NCI-H82 (cell line): ENCODE data around the gene CBL.

Experiments used
- DNase-seq: peaks from one replicate; lab custom pipeline; 2025; lab: John Stamatoyannopoulos, UW

CBL gene

GRCh38 chr11:119273721-119274120, 67.6 kb downstream of the CBL start:
- no peak for DNase-seq

DNA sequence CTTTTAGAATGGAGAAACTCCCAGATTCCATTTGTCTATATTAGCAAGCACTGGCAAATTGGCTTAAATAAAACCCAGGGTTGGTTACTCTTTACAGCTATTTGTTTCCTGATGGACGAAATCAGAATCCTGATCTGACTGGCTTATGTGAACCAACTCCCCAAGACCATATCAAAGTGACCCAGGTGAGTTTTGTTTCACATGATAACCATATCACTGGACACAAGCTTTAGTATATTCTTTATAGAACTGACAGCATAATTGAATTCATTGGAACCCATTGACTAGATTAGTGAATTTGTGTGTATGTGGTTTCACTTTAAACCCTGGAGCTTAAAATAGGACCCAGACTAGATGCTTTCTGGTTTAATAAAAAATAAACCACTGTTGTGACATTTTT, 71.5 kb downstream of the CBL start:
- DNase-seq = no peak

- DNase-seq = no peak
Observed at GRCh38 chr11:119282495-119282894, 76.4 kb downstream of the CBL start.

- DNase-seq = peak; percentile 47
Observed at GRCh38 chr11:119284344-119285157, 78.4 kb downstream of the CBL start.

- no peak for DNase-seq
Observed at GRCh38 chr11:119285431-119285830, 79.3 kb downstream of the CBL start.

GRCh38 chr11:119288219-119288618, 82.1 kb downstream of the CBL start:
- DNase-seq = no peak

DNA sequence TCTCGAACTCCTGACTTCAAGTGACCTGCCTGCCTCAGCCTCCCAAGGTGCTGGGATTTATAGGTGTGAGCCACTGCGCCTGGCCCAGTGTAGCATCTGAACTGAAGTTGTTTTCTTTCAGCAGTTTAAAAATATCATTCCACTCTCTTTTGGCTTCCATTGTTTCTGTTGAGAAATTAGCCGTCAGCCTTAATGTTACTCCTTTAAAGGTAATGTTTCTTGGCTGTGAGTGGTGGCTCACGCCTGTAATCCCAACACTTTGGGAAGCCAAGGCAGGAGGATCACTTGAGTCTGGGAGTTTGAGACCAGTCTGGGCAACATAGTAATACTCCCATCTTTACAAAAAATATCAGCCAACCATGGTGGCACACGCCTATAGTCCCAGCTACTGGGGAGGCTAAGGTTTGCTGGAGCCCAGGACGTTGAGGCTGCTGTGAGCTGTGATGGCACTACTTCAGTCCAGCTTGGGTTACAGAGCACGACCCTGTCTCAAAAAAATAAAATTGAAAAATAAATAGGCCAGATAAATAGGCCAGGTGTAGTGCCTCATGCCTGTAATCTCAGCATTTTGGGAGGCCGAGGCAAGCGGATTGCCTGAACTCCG, 84.9 kb downstream of the CBL start:
- no peak for DNase-seq

- no peak for DNase-seq
Observed at GRCh38 chr11:119293461-119293860, 87.3 kb downstream of the CBL start.

GRCh38 chr11:119295178-119295577, 89.0 kb downstream of the CBL start:
- DNase-seq = no peak

DNA sequence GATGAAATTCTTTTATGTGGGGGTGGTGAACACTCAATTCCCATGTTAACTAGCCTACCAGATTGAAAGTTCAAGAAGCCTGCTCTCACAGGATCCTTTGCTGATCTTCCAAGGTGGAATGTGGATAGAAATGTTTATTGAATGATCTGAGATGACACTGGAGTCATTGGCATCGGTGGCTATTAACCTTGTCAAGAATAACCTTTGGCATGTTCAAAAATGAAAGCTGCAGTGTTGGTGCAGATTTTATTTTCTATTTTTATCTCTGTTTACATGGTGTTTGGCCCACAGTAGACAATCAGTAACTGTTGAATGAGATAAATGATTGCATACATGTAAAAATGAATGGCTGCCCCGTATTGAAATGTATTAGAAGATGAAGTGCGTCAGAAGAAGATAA, 91.8 kb downstream of the CBL start:
- DNase-seq = no peak

DNA sequence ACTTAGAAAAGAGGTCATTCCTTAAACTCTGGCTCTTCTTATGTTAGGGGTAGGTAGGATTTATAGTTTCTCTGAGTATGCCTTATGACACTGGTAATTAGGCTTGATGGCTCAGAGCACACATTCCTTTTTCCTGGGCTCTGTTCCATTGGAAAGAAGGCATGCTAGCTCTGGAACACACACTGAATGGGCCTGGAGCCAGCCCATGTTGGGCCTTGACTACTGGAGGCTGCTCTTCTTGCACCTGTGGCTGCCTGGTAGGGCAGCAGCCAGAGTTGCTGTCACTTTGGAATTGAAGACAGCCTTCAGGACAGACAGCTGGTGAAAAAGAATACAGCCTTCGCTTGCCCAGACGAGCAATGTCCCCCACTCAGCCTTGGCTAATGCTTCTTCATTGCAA, 92.6 kb downstream of the CBL start:
- DNase-seq = no peak

DNA sequence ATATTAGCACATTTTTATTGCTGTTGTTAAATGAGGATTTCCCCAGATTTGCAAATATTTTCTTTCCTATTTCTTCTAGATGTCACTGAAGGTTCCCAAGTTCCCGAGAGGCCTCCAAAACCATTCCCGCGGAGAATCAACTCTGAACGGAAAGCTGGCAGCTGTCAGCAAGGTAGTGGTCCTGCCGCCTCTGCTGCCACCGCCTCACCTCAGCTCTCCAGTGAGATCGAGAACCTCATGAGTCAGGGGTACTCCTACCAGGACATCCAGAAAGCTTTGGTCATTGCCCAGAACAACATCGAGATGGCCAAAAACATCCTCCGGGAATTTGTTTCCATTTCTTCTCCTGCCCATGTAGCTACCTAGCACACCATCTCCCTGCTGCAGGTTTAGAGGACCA, 93.3 kb downstream of the CBL start:
- DNase-seq = no peak

DNA sequence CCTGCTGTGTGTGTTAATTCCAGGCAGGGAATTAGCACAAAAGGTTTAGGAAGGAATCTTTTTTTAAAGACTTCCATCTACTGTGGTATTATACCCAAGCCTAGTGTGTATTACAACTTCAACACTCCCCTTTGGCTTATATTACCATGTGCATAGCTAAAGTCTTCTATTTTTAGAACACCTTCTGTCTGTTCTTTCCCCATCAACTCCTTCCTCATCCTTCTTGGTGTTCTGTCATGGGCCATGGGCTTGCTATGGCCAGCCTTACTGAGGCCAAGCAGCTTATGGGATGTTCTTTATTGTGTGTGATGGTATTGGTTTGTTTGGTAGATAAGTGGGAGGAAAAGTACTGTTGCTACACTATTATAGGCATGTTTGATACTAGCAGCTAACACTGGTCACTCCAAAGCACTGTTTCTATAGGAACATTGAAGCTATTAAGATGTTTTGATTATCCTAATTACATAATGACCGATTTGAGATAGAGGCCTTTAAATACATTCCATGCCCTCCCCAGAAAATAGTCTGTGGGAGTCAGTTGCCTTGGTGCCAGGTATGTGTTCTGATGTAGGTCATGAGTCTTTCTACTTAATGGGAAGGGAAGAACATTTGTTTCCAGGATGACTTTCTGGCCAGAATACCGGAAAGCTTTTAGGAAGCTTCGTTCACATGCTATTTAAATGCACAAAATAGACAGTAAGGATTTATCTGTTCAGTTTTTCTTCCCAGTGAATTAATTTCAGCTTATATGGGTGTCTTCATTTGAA, 94.2 kb downstream of the CBL start:
- DNase-seq = peak; percentile 54

DNA sequence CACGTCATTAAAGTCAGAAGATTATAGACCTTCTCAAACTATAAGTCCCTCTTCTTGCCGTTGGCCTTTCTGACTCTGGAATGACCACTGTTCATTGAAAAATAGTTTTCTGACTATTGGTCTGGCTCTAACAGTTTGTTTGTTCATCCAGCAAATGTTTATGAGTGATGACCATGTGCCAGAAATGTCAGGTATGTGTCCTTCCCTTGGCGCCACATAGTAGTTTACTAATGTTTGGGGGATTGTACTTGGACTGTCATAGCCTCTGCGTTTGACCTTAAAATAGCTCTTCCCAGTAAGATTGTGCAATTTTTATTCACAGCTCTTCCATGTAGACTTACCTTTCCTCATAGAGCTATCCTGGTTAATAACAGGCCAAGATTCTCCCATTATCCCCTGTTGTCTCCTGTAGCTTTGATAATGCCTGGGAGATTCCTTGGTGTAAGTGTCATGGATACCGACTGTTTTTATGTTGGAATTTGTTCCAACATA, 97.1 kb downstream of the CBL start:
- DNase-seq = no peak

DNA sequence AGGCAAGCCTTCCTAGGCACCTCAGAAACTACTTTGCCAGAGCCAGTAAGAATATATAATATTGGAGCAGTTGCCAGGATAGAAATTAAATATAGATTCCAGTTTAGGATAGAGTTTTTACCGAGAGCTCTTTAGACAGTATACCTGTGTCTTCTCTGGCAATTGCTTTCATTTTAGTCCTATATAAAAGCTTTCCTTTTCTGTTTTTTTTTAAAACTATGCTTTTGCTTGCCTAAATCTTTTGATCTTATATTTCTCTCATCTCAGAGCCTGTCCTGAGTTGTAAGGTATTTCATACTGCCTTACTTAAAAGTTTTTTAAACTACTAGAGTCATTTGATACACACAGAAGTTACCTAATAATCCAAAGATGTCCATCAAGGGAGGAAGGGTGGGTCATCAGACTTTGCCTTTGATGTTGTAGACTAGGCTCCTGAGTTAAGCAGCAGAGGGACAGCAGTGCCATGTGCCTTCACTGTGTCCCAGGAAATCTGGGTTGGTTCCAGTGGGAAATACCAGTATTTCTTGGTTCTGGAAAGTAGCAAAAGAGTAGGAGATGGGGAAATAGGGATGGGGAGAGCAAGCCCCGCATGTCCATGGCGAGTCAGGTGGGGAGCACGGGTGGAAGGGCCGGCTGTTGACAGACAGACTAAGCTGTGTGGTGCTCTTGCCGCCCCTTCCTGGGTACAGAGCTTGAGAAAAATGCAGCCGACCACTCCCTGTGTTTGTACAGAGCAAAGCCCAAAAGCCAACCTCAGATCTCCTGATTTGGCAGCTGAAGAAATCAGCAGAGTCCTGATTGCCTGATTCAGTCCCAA, 99.6 kb downstream of the CBL start:
- no peak for DNase-seq

DNA sequence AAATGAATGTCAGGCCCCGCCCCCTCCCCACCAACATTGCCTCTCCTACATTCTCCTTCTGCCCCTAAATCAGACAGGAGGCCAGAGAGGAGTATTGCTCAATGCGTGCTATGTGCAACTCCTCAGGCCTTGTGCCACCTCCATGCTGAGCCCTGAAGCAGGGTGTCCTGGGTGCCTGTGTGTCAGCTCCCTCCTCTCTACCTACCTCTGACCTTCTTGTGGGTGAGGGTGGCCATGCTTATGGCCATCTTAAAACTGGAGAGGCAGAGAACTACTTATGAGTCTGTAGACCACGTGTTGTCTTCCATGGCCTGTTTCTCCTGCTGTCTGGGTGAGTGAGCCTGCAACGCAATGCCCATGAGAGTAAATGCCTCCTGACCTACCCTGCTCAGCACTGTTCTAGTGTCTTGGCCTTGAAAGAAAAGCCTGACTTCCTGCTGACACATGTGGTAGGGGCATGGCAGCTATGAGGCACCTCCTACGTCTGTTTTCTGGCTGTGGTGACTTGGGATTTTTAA, 100.3 kb downstream of the CBL start:
- DNase-seq = no peak

DNA sequence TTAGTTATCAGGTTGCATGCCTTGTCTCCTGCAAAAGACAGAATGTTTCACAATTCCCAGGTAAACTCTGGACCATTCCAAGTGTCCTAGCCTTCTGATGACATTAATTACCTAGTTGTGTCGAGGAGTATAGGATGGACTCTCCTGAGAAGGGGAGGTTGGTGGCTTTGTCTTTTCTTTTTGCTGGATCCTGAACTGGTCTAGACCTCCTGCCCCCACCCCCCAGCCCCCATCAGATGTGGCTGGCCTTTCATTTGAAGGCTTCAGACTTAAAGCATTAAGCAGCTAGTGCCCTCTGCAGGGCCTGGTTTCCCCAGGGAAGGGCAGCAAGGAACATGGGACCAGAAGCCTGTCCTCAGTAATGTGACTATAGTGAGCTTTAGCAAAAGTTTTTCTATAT, 101.1 kb downstream of the CBL start:
- DNase-seq = peak; percentile 40

- no peak for DNase-seq
Observed at GRCh38 chr11:119307974-119308373, 101.8 kb downstream of the CBL start.

DNA sequence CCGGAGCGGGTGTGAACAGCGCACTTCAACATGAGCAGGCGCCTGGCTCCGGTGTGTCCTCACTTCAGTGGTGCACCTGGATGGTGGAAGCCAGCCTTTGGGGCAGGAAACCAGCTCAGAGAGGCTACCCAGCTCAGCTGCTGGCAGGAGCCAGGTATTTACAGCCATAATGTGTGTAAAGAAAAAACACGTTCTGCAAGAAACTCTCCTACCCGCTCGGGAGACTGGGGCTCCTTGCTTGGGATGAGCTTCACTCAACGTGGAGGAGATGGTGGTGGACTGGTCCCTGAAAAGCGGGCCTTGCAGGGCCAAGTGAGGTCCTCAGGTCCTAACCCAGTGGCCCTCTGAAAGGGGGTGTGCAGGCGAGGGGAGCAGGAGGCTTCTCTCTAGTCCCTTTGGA, 103.3 kb downstream of the CBL start:
- DNase-seq = no peak

DNA sequence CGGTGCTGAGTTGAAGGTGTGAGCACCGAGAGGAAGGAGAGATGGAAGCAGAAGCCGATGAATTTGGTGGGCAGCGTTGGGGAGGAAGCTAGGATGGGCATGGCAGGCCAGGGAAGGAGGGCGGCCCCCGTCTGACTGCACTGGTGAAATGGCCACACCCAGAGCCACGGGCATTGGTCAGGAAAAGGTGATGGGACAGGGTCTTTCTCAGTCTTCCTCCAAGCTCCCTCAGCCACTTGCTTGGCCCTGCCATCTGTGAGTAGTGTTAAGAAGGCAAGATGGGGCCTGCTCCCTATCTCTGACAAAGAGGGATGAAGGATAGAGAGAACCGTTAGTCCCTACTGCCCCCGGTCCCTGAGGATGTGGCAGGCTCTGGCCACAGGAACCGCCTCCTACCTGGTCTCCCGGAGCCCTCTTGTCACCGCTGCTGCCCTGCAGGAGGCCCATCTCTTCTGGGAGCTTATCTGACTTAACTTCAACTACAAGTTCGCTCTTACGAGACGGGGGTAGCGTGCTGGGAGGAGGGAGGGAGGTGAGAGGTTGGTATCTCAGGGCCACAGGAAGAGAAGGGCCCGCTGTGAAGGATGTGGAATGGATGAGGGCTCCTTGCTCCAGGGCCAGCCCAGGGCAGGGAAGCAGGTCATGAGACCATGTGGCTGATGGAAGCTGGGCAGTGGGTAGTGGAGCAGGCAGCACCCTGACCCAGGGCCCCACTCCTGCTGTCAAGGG, 104.0 kb downstream of the CBL start:
- DNase-seq = no peak

DNA sequence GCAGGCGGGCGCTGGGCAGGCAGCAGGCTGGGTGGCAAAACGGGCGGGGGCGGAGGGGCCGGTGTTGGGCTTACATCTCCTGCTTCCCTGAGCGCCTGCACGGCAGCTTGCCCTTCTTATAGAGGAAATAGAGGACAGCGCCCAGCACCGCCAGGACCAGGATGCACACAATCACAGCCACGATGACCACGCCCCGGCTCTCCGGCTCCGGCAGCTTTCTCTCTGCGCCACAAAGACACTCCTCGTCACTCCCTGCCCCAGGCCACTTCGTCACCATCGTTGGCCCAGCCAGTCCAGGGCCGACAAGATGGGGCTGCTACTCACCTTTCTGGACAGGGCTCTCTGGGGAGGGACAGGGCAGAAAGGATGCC, 104.5 kb downstream of the CBL start:
- DNase-seq = no peak
